Uterus (tissue), 4 donors: ENCODE data around the gene GSN. TPM values are rescaled to one million over a fixed set of nuclear protein-coding genes. Genes with fewer than 3 reads are reported as not detected.
A peak's percentile ranks its signal among the peaks of the same experiment; 100 is the strongest.

Experiments
- DNase-seq, 2 donors: peaks; one replicate each; pipeline ENCODE4 v3.0.0-alpha.2; 2019 to 2020
- H3K27ac ChIP-seq, 2 donors: fragments of 200-600 bp; sonication (generic); 1 replicate in 1 of 2; 2 replicates in 1 of 2; pipeline ENCODE4 v1.5.1; 2016 to 2018
- H3K27me3 ChIP-seq, 2 donors: fragments of 200-600 bp; sonication (generic); one replicate each; pipeline ENCODE4 v1.5.1; 2018 to 2019; ENCODE audit warnings: control low read depth in 1 of 2
- H3K36me3 ChIP-seq, 2 donors: fragments of 200-600 bp; sonication (generic); one replicate each; pipeline ENCODE4 v1.5.1; 2019; ENCODE audit warnings: control low read depth in 1 of 2
- H3K4me1 ChIP-seq, 2 donors: fragments of 200-600 bp; sonication (generic); one replicate each; pipeline ENCODE4 v1.5.1; 2018 to 2019; ENCODE audit warnings: control low read depth in 1 of 2
- H3K4me3 ChIP-seq, 2 donors: fragments of 200-600 bp; sonication (generic); 1 replicate in 1 of 2; 2 replicates in 1 of 2; pipeline ENCODE4 v1.5.1; 2018 to 2019; ENCODE audit warnings: mild to moderate bottlenecking in 1 of 2
- H3K9me3 ChIP-seq, 2 donors: fragments of 200-600 bp; sonication (generic); one replicate each; pipeline ENCODE4 v1.5.1; 2019; ENCODE audit warnings: control low read depth in 1 of 2
- CTCF ChIP-seq, 4 experiments: fragments of 200-600 bp in 2 of 4; fragments of 450-650 bp in 2 of 4; sonication (generic) in 2 of 4; IDR thresholded peaks; one replicate each; pipeline ENCODE4 v1.5.1; 2016 to 2019; ENCODE audit warnings: antibody characterized with exemption in 4 of 4, mild to moderate bottlenecking in 2 of 4, moderate library complexity in 1 of 4
- POLR2A ChIP-seq, 2 donors: fragments of 450-650 bp; IDR thresholded peaks; one replicate each; pipeline ENCODE4 v1.6.1; 2016; ENCODE audit warnings: antibody characterized with exemption in 2 of 2, mild to moderate bottlenecking in 1 of 2, moderate library complexity in 1 of 2
- intact Hi-C: fragments of 100-400 bp; cut with DNase I; formaldehyde crosslinking; loops from one replicate; pipeline ENCODE4 v1.15.1; 2023; ENCODE audit warnings: low total_unique reads
- total RNA-seq, 4 donors: library from RNA; depleted of rRNA in 3 of 4; stranded (reverse); fragments of >200 nt in 3 of 4; gene quantifications; one replicate each; pipeline versions ENCODE4 v1.1.0 to v1.2.4, GENCODE V29; 2014 to 2023
- donor health status: DM: yes; HTN: yes; CAD: no.

The GSN gene
- total RNA-seq, 4 donors from 2014 or later, result 567 to 1,619 (median 884) TPM

- H3K27me3 ChIP-seq, result no peaks in the 10 kb centered on the region
- no peaks in the 10 kb centered on the region for H3K9me3 ChIP-seq
- DNase-seq, result peak; percentile 76 to 77
- peak overlapping the region; percentile 46 to 58 for H3K4me3 ChIP-seq
- peak; percentile 65 to 73 for TF ChIP-seq POLR2A (IDR thresholded peaks at IDR 0.05)
- peak in 2 of 4 experiments; percentile 2 to 5 for TF ChIP-seq CTCF (IDR thresholded peaks at IDR 0.05)
- H3K27ac ChIP-seq, result peak overlapping the region; percentile 95 to 100
- no peaks in the 10 kb centered on the region for H3K36me3 ChIP-seq
- intact Hi-C loops, result no loop called here
- H3K4me1 ChIP-seq, result peaks cover 22 to 54% of the 10 kb centered on the region in 2 donors
These were observed 31.7 kb downstream of the GSN start for GRCh38 chr9:121299467-121300282.

GRCh38 chr9:121300283-121301119, 32.5 kb downstream of the GSN start:
- intact Hi-C loops, result no loop called here
- DNase-seq, result no peak
- no peaks in the 10 kb centered on the region for H3K9me3 ChIP-seq
- TF ChIP-seq CTCF (IDR thresholded peaks at IDR 0.05), result no peak
- TF ChIP-seq POLR2A (IDR thresholded peaks at IDR 0.05), result no peak
- peak overlapping the region; percentile 46 to 58 for H3K4me3 ChIP-seq
- peaks cover 16 to 54% of the 10 kb centered on the region in 2 donors for H3K4me1 ChIP-seq
- no peaks in the 10 kb centered on the region for H3K36me3 ChIP-seq
- H3K27me3 ChIP-seq, result no peaks in the 10 kb centered on the region
- H3K27ac ChIP-seq, result peak overlapping the region; percentile 95 to 100

GRCh38 chr9:121301881-121302286, 33.9 kb downstream of the GSN start:
- peak in 1 of 2 donors; percentile 25 for DNase-seq

GRCh38 chr9:121302341-121302740, 34.4 kb downstream of the GSN start:
- Histone ChIP-seq H3K27ac (peak overlapping the region; percentile 95 to 100), H3K9me3 (no peaks in the 10 kb centered on the region), H3K4me1 (peaks cover 3 to 47% of the 10 kb centered on the region in 2 donors), H3K36me3 (no peaks in the 10 kb centered on the region), H3K27me3 (no peaks in the 10 kb centered on the region), H3K4me3 (peak overlapping the region in 1 of 2 donors; percentile 2)
- intact Hi-C loops, result no loop called here
- DNase-seq, result no peak
- TF ChIP-seq POLR2A (IDR thresholded peaks at IDR 0.05) (no peak), CTCF (IDR thresholded peaks at IDR 0.05) (no peak)

More at GRCh38 chr9:121301881-121302286, 33.9 kb downstream of the GSN start:
- intact Hi-C loops, result no loop called here
- no peak for TF ChIP-seq POLR2A (IDR thresholded peaks at IDR 0.05)
- no peak for TF ChIP-seq CTCF (IDR thresholded peaks at IDR 0.05)
- Histone ChIP-seq H3K27ac (peak overlapping the region; percentile 95 to 100), H3K9me3 (no peaks in the 10 kb centered on the region), H3K4me3 (peak overlapping the region in 1 of 2 donors; percentile 2), H3K36me3 (no peaks in the 10 kb centered on the region), H3K4me1 (peaks cover 3 to 49% of the 10 kb centered on the region in 2 donors), H3K27me3 (no peaks in the 10 kb centered on the region)
